Aorta (tissue), 5 donors: ENCODE results near the gene CSNK2A3. TPM values are rescaled to one million over a fixed set of nuclear protein-coding genes. Genes with fewer than 3 reads are reported as not detected.

Source experiments
- ATAC-seq: fragments of 200-7000 bp; cut with Tn5 transposase; one replicate; pipeline ENCODE4 v1.9.1; 2022; ENCODE audit warnings: moderate library complexity; ENCODE audit not compliant: low FRiP score
- DNase-seq, 2 donors: peaks; one replicate each; pipeline ENCODE4 v3.0.0-alpha.2; 2020
- H3K27ac ChIP-seq, 2 donors: one replicate each; pipeline ENCODE4 v1.5.1; 2013; ENCODE audit warnings: low read length in 2 of 2, mild to moderate bottlenecking in 2 of 2, moderate library complexity in 2 of 2, control low read depth in 1 of 2, inconsistent platforms in 1 of 2, low read depth in 1 of 2
- H3K27me3 ChIP-seq, 2 donors: one replicate each; pipeline ENCODE4 v1.6.1; 2013; ENCODE audit warnings: control low read depth in 1 of 2, low read length in 1 of 2, mild to moderate bottlenecking in 1 of 2, moderate library complexity in 1 of 2; ENCODE audit not compliant: insufficient read depth in 2 of 2, control insufficient read depth in 1 of 2
- H3K36me3 ChIP-seq, 2 donors: one replicate each; pipeline ENCODE4 v1.6.1; 2013; ENCODE audit warnings: control low read depth in 1 of 2, low read length in 1 of 2, mild to moderate bottlenecking in 1 of 2; ENCODE audit not compliant: insufficient read depth in 2 of 2, control insufficient read depth in 1 of 2
- H3K4me1 ChIP-seq, 2 donors: one replicate each; pipeline ENCODE4 v1.6.1; 2013; ENCODE audit warnings: low read length in 2 of 2, control low read depth in 1 of 2, mild to moderate bottlenecking in 1 of 2, moderate library complexity in 1 of 2; ENCODE audit not compliant: insufficient read depth in 2 of 2, control insufficient read depth in 1 of 2
- H3K4me3 ChIP-seq, 2 donors: one replicate each; pipeline ENCODE4 v1.5.1; 2013; ENCODE audit warnings: low read length in 2 of 2, control low read depth in 1 of 2, mild to moderate bottlenecking in 1 of 2
- H3K9me3 ChIP-seq: one replicate; pipeline ENCODE4 v1.6.1; 2013; ENCODE audit warnings: mild to moderate bottlenecking, low read length; ENCODE audit not compliant: control insufficient read depth
- WGBS, 2 donors: extraction: QIAGEN DNeasy Blood & Tissue Kit; methylation state at CpG; one replicate each; pipeline ENCODE4 v1.1.7; 2013; 5-methylcytosine and 5-hydroxymethylcytosine counted together
- intact Hi-C, 2 donors: fragments of 100-400 bp; cut with DNase I; formaldehyde crosslinking; loops; one replicate each; pipeline versions ENCODE4 v1.14.2 to v1.15.0; 2022
- polyA plus RNA-seq, 2 donors: library from polyadenylated mRNA; stranded (reverse); fragments of 200-250 nt; gene quantifications; one replicate each; pipeline ENCODE4 v1.2.3, GENCODE V29; 2013
- total RNA-seq, 2 donors: library from RNA; stranded (reverse); fragmentation: NEBNext Ultra II Directional; extraction: Animal tissue kit (Norgen Biotek cat#: 25700); gene quantifications; one replicate each; pipeline ENCODE4 v1.2.1, GENCODE V29; 2021
- donor health status: healthy with polysubstance abuse.
- donor health status: Bipolar disorder and iron deficiency.
- donor health status: DM: no; HTN: no; CAD: no.
- donor health status: DM: no; HTN: no; CAD: no.
- donor health status: DM: yes; HTN: yes; CAD: no.

The CSNK2A3 gene
- total and polyA plus RNA-seq, 4 donors, result 0.51 to 6.0 (median 3.9) TPM; not detected in 1

DNA sequence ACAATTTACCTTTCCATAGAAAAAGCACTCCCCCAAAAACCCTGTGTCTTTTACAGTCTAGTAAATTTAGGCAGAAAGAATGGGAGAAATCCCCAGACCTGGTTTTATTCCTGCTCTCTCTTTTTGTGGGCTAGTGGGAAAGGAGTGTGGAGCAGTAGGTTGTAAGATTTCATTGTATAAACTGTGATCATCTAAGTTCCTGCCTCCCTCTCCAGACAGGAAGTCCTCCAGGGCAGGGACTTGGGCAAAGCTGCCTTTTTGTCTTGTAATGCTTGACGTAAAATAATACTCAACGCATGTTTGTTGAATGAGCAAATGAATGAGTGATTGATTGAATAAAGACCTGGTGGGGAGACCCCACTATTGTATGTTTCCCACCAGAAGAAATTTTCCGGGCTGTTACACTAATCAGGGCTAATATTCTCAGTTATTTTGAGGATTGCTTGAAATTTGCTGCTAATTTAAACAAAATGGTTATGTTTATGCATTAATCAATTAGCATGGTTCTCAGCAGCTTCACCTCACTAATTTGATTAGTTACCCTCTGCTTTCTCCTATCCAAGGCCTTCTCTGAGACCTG, 36.3 kb downstream of the CSNK2A3 start:
- no peak overlapping the region for H3K4me3 ChIP-seq
- 59 to 65% methylated on average over 3 of the region's 3 CpGs for WGBS, 2 donors
- no peak for ATAC-seq
- no peak for DNase-seq
- no peaks in the 10 kb centered on the region for H3K9me3 ChIP-seq
- H3K27ac ChIP-seq, result no peak overlapping the region
- intact Hi-C loops, result no loop called here
- H3K36me3 ChIP-seq, result no peaks in the 10 kb centered on the region
- peaks cover 0 to 2% of the 10 kb centered on the region in 2 donors for H3K4me1 ChIP-seq
- no peaks in the 10 kb centered on the region for H3K27me3 ChIP-seq

- Histone ChIP-seq H3K9me3 (no peaks in the 10 kb centered on the region), H3K27me3 (no peaks in the 10 kb centered on the region), H3K27ac (peak overlapping the region in 1 of 2 donors; percentile 86), H3K4me1 (peaks cover 0 to 2% of the 10 kb centered on the region in 2 donors), H3K4me3 (no peak overlapping the region), H3K36me3 (no peaks in the 10 kb centered on the region)
- WGBS, 2 donors, result 5 to 8% methylated on average over 6 of the region's 6 CpGs
- intact Hi-C loops, result no loop called here
- ATAC-seq (peak; percentile 71), DNase-seq (no peak)
Measured at GRCh38 chr11:11313902-11314692, 39.0 kb downstream of the CSNK2A3 start.

GRCh38 chr11:11313426-11313825, 39.6 kb downstream of the CSNK2A3 start:
- DNase-seq, result peak in 1 of 2 donors; percentile 57
- Histone ChIP-seq H3K27me3 (no peaks in the 10 kb centered on the region), H3K9me3 (no peaks in the 10 kb centered on the region), H3K4me1 (peaks cover 0 to 2% of the 10 kb centered on the region in 2 donors), H3K36me3 (peaks cover 0 to 2% of the 10 kb centered on the region in 2 donors), H3K27ac (peak overlapping the region in 1 of 2 donors; percentile 30), H3K4me3 (no peak overlapping the region)
- 44 to 73% methylated on average over 1 of the region's 1 CpG for WGBS, 2 donors
- no peak for ATAC-seq
- intact Hi-C loops, result no loop called here

DNA sequence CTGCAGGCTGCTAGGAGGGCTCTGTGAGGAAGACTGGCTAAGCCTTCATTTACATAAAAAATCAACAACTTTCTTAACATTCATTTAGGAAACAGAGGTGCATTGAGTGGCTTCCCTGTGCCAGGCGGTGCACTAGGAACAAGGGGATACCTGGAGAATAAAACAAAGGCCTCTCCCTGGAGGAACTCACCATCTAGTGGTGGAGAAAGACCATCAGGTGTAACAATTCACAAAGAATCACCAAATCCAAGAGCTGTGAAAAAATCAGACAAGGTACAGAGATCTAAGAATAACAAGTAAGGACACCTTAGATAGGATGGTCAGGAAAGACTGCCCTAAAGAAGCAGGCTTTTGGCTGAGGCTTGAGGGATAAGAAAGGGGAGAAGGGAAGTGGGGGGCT, 40.3 kb downstream of the CSNK2A3 start:
- DNase-seq, result no peak
- ATAC-seq, result no peak
- no peaks in the 10 kb centered on the region for H3K27me3 ChIP-seq
- intact Hi-C loops, result no loop called here
- H3K9me3 ChIP-seq, result no peaks in the 10 kb centered on the region
- no peak overlapping the region for H3K27ac ChIP-seq
- peaks cover 0 to 2% of the 10 kb centered on the region in 2 donors for H3K36me3 ChIP-seq
- 96 to 100% methylated on average over 1 of the region's 1 CpG for WGBS, 2 donors
- H3K4me1 ChIP-seq, result peaks cover 0 to 2% of the 10 kb centered on the region in 2 donors
- H3K4me3 ChIP-seq, result no peak overlapping the region

DNA sequence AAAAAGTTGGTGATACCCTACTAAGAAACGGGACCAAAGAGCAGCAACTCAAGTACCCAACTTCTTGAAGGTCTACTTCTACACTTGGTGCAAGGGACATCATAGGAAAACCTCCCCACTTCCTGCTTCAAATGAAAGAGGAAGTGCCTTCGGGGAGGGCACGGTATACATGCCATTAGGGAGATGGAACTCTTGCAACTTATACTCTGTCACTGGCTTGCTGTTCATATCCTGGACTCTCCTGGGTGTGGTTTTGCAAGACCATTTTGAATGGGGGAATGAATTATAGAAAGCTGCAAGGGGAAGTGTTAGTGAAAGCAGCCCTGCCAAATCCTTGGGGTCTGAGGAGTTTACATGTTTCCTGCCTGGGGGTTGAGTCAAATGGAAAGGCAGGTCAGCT, 41.9 kb downstream of the CSNK2A3 start:
- no peak for ATAC-seq
- Histone ChIP-seq H3K27me3 (no peaks in the 10 kb centered on the region), H3K36me3 (peaks cover 0 to 2% of the 10 kb centered on the region in 2 donors), H3K4me1 (peaks cover 0 to 2% of the 10 kb centered on the region in 2 donors), H3K9me3 (no peaks in the 10 kb centered on the region), H3K27ac (no peak overlapping the region), H3K4me3 (no peak overlapping the region)
- intact Hi-C loops, result no loop called here
- DNase-seq, result no peak
- WGBS, 2 donors, result 95 to 99% methylated on average over 3 of the region's 3 CpGs

GRCh38 chr11:11309906-11310305, 43.1 kb downstream of the CSNK2A3 start:
- intact Hi-C loops, result no loop called here
- H3K4me3 ChIP-seq, result no peak overlapping the region
- no peak overlapping the region for H3K27ac ChIP-seq
- H3K9me3 ChIP-seq, result no peaks in the 10 kb centered on the region
- H3K27me3 ChIP-seq, result no peaks in the 10 kb centered on the region
- DNase-seq (no peak), ATAC-seq (no peak)
- H3K36me3 ChIP-seq, result peaks cover 0 to 2% of the 10 kb centered on the region in 2 donors
- peaks cover 0 to 2% of the 10 kb centered on the region in 2 donors for H3K4me1 ChIP-seq
- 97 to 98% methylated on average over 2 of the region's 2 CpGs for WGBS, 2 donors

- Histone ChIP-seq H3K27me3 (no peaks in the 10 kb centered on the region), H3K4me1 (no peaks in the 10 kb centered on the region), H3K4me3 (no peak overlapping the region), H3K36me3 (peaks cover 0 to 2% of the 10 kb centered on the region in 2 donors), H3K27ac (no peak overlapping the region), H3K9me3 (no peaks in the 10 kb centered on the region)
- intact Hi-C loops, result no loop called here
- DNase-seq, result no peak
- ATAC-seq, result no peak
- 89 to 100% methylated on average over 1 of the region's 1 CpG for WGBS, 2 donors
Measured at GRCh38 chr11:11308249-11308648, 44.8 kb downstream of the CSNK2A3 start.

DNA sequence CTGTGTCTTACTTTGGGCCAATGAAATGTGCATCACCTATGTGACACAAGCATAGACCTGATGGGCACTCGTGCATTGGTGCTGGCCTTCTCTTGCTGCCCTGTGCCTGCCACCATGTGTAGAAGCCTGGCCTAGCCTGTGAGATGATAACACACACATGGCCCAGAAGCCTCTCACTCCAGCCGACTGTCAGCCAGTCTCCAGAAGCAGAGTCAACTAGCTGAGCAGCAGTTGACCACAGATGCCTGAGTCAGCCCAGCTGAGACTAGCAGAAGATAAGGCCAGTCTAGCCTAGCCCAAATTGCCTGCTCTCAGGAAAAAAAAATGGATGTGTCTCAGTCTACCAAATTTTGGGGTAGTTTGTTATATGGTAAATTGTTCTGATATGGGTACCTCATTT, 46.2 kb downstream of the CSNK2A3 start:
- Histone ChIP-seq H3K9me3 (no peaks in the 10 kb centered on the region), H3K4me3 (no peak overlapping the region), H3K27me3 (no peaks in the 10 kb centered on the region), H3K36me3 (peaks cover 0 to 2% of the 10 kb centered on the region in 2 donors), H3K4me1 (no peaks in the 10 kb centered on the region), H3K27ac (no peak overlapping the region)
- WGBS, 2 donors, result 76 to 82% methylated on average over 2 of the region's 2 CpGs
- intact Hi-C loops, result no loop called here
- DNase-seq (no peak), ATAC-seq (no peak)

DNA sequence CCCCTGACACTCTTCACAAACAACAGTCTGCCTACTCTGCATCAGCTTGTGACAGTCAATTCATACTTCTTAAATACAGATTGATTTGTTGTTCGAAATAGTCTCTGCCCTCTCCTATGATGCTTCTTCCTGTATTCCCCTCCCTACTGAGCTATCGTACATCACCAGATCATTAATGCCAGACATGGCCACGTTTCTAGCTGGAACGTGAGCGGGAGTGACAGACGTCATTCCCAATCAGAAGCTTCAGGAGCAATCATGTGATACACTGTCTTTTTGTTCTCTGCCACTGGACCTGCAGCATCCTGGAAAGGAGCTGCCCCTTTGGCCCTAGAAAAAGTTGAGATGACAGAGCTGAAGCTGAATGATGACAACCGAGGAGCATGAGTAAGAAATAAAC, 48.5 kb downstream of the CSNK2A3 start:
- ATAC-seq (no peak), DNase-seq (no peak)
- no peaks in the 10 kb centered on the region for H3K27me3 ChIP-seq
- no peak overlapping the region for H3K4me3 ChIP-seq
- H3K9me3 ChIP-seq, result no peaks in the 10 kb centered on the region
- intact Hi-C loops, result no loop called here
- peaks cover 0 to 2% of the 10 kb centered on the region in 2 donors for H3K36me3 ChIP-seq
- no peaks in the 10 kb centered on the region for H3K4me1 ChIP-seq
- 73 to 81% methylated on average over 7 of the region's 7 CpGs for WGBS, 2 donors
- H3K27ac ChIP-seq, result no peak overlapping the region
